ENCODE measurements around the gene ATP6AP1. TPM values are rescaled to one million over a fixed set of nuclear protein-coding genes. Genes with fewer than 3 reads are reported as not detected.

The ATP6AP1 gene
- total and polyA plus RNA-seq, 9 of the 15 experiments (the other 6 are each of a cell fraction or from before 2014, with no cell fraction given): 8.3 to 90.5 (median 52.9) TPM

- TF ChIP-seq ZNF609 (CRISPR knock-in tag; IDR thresholded peaks at IDR 0.05; ENCODE audit: borderline replicate concordance) (0 out of 2 replicates have a peak, but pooled peaks have one; percentile 29), KAT7 (CRISPR knock-in tag; IDR thresholded peaks at IDR 0.05; ENCODE audit: borderline replicate concordance) (peak; percentile 80; the same call in 1 of the 2 replicates), KAT2B (IDR thresholded peaks at IDR 0.05; ENCODE audit: low read depth, low read length) (no peak), ZMIZ1 (IDR thresholded peaks at IDR 0.05; ENCODE audit: low read depth in 2 of 2, low read length in 2 of 2) (no peak)
These were observed 48.9 kb upstream of the ATP6AP1 start (continued) for GRCh38 chrX:154379569-154379951.

Measured in K562 (cell line).